Stimulated activated naive CD4-positive, alpha-beta T cell treated with Interleukin-2 at 50 U/mL for 16 hours (primary cell): ENCODE results near the gene ARRDC3.

Experiments used
- DNase-seq: peaks from one replicate; lab custom pipeline; 2025; lab: John Stamatoyannopoulos, UW

ARRDC3 gene

DNA sequence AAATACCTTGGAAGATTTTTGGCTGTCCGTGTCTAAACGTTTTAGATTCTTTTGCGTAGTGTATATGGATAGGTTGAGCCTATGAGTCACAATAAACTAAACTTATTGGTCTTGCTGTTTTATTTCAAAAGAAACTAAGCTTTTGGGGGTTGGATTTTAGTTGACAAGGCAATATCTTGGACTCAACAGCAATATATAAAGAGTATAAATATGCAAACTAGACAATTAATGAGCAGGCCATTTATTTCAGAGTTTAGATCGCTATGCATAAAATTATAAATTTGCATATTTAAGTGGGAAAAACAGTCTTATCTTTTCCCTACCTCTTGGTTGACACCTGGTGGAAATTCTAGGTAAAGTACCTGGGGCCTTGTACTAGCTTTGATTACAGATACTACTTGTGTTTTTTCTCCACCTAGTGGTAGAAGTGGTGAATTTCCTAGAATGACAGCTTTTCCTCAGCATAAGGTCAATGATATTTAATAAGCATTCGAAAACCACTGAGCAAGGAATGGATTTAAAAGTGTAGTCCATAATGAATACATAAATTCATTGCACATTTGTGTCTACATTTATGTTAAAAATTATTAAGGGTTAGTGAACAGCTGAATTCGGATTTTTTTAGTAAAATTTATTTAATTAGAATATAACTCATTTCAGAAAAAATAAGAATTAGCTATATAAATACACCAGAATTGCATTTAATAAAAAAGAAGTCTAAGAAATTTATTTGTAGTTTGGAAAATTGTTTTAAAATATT lies 1.7 kb upstream of the ARRDC3 start:
- DNase-seq = no peak

DNA sequence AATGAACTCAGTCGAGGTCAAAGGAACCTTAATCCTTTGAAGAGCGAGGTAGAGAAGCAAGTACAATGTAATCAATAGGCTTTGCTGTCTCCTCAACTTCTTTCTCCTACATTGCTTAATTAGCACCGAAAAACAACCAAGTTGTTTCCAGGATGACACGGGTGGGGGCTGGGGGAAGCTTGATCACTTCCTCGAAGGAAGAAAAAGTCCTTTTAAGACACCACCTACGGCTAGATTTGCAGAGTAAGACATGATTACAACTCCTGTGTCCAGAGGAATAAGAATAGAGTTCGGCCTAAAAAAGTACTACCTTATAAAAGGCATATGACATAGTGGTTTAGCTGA lies 811 bp upstream of the ARRDC3 start:
- no peak for DNase-seq

DNA sequence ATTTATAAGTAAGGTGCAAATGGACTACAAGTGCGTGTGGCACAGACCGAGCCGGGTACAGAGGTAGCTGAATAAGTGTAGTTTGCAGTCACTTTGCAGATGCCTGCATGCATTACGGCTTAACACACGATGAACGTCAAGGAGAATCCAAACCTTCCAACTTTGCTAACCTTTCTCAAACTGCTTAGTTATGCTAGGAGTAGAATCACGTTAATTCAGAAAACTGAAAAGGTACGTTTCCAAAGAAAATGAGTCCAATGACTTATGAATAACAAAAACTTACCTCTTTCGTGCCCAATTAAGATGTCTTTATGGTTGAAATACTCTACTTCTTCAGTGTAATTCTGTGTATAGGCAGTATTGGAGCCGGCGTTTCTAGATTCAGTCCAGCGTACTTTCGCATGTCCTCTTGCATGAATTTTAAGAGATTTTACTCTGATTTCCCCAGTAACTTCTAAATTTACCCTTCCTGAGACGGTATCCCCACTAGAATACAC lies 539 bp downstream of the ARRDC3 start:
- peak; percentile 1 for DNase-seq

DNA sequence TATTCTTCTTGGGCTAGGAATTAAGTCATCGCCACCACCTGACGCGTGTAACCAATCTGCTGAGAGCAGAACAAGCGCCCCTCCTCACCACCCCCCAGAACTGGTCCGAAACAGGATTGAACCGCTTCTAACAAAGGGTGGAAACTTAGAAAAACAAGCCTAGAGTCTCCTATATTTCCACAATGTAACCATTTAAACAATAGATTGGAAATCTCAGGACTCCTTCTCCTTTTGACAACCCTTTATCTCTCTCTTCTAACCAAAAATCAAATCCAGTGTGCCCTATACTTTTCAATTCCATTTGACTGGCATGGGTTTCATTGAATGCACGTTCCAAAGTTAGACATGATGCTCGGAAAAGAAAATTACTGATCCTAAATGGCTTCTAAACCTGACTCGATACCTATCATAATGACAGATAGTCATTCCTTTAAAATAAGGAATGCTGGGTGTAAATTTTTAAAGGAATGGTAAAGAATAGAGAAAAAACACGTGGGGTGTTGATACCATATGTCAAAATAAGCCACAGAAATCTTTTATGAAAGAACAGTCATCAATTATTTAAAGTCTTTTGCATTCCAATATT lies 1.2 kb downstream of the ARRDC3 start:
- DNase-seq = peak; percentile 73

DNA sequence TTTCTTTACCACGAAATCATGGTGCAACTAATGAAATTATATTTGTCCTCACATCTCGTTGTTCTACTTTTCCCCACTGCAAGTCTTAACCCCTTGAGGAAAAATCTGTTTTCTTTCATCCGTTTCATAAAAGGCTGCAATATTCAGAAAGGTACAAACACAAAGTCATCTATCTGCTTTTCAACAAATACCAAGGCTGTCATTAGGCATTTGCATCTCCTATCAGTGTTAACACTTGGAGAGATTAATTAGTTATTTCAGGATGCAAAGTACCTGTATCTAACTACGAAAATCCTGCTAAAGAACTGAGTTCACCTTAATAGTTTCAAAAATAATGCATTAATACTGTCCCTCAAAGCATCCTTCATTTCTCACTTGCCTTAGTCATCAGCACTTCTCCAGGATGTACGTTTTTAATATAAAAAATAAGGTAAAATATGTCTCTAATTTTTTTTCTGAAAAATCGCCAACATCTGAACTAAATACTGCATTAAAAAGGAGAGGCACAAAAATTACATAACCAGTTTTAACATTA lies 1.8 kb downstream of the ARRDC3 start:
- no peak for DNase-seq

DNA sequence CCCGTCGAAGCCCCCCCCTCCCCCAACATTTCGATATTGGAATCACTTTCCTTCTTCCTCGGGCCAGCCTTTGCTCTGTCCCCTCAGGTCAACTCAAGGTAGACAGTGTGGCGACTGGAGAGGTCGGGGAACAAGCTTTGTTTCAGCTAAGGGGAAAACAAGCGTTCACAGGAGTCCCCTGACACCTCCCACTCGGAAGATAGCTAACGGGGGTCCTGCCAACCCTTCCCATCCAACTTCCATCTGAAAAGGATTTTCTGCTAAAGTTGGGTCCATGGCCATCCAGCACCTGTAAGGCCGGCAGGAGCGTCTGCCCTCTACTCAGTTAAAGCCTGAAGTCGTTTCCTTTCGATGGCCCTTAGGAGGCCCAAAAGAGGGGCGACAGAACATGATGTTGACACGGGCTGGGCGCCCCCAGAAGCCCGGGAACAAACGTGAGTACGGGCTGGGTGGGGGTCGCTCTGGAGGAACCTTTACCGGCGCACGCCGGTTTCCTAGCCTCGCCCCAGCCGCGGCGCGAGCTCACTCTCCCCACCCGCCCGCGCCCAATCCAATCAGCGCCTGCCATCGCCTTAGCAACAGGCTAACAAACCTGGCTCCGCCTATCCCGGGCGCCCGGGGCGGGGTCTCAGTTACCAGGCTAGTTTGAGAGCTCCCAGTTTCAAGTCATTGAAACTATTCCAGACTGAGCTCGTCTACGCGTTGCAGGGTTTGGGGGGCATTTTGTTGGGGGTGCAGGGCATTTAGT lies 2.5 kb downstream of the ARRDC3 start:
- DNase-seq = peak; percentile 95

DNA sequence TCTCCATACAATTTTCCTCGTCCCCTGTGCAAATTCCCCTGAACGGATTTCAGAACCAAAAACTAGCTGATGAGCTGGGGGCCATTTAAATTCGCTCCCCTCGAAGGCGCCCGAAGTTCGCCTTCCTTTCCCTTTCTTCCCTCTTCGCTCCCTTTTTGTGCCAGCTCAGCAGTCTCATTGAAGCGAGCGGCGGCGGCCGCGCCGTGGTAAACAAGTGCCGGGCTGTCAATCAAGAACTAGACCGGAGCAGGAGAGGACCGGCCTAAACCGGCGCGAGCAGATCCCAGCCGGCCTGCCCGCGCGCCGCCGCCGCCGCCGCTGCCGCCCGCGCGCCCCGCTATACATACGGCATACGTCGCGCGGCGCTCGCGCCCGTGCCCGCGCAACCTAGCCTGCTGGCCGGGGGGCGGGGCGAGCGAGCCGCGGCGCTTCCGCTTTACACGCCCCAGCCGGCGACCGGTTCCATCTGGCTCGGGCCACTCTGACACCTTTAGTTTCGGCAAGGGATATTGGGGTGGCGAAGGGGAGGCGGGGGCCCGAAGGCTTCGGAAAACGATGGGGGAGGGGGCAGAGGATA lies 3.1 kb downstream of the ARRDC3 start:
- DNase-seq = peak; percentile 91

DNA sequence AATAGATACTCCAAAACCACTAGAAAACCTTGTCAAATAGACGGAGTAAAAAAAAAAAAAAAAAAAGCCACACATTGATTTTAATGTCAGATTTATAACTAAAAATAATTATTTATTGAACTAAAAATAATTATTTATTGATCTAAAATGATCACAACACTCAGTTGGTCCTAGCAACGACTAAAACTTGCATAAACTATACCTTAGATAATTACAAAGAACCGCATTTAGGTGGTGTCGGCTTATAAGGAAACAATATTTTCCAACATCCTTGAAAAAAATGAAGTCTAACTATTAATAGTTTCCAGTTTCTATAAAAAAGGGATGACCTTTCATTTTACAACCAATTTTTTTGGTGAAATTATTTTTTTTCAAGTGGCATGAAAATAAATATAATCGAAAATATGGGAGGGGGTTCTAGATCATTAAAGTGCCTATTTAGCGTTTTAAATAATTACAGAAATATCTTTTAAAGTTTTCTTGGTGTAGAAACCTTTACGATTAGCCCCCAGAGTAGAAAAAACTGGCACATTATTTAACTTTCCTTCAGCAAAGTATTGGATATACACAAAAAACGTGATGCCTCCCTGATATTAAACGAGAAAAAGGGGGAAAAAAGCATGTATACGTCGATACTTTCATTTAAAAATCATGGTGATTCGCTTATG lies 3.7 kb downstream of the ARRDC3 start:
- DNase-seq = no peak

DNA sequence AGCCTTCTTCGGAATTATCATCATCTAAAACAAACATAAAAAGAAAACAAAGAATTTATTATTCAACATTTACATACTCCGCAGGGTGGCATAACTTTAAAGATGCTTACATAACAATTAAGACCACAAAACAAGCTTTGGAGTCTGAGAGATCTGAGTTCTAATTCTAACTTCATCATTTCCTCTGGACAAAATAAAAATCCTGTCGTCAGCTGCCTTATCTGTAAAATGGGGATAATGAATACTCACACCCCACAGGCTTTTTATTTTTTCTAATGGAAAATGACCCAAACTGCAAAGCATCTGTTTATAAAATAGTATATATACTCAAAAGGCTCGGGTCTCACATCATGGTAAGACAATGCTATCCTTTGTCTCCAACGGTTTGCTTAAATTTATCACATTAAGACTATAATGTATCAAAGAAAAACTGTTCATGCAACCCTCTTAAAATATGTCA lies 4.3 kb downstream of the ARRDC3 start:
- DNase-seq = no peak

DNA sequence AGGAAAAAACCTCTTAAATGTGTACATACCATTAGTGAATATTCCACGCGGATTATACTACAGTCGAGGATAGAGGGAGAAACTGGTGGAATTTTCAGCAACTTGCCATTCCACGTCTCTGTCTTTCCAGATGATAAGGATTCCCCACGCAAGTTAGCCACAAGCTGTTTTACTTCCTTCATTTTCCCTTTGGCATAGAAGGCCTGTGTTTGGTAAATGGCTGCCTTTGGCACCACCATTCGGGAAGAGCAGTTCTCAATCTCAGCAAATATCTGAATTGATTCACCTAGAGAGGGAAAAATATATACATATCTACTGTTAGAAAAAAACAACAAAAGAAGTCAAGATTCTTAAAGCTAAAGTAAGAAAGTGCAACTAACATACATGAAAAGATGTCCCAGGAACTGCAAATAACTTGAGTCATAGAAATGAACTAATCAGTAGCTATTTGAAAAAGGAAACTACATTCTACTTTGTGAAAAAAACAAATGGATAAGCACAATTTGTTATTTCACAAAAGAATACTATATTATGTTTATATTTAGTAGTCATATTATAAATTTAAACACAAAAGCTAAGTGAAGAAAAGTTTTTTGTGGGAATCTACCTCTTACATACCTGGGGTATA lies 8.1 kb downstream of the ARRDC3 start:
- DNase-seq = no peak

DNA sequence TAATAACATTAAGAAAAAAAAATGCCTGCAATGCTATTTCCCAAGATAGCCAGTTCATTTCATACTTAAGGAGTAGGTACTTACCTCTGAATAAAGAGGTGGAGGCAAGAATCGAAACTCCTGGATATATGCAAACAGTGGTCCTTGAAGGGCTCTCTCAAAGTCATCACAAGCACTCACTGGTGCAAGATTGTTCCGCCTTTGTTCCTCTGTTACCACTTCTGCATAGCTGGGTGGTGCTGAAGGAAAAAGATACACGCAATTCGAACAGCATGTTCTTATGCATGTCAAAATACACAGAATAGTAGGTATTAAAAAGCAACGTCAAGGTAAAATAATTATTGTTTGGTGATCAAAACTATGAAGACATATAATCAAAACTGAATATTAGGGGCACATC lies 9.5 kb downstream of the ARRDC3 start:
- DNase-seq = no peak

DNA sequence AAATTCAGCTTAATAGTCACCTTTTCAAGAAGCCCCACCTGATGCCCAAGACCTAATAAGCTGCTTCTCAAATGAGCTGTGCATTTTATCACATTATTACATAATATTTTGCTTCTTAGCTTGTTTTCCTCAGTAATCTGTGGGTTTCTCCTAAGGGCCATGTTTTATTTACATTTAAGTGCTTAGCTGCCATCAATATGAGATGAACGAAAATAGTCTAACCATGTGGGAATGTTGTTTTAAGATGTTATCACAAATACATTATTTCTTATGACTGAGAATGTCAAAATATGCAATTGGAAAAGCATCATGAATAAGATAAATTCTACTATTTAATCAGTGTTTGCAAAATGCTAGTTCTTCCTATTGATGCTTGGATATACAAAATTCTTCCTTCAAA lies 10.1 kb downstream of the ARRDC3 start:
- no peak for DNase-seq

DNA sequence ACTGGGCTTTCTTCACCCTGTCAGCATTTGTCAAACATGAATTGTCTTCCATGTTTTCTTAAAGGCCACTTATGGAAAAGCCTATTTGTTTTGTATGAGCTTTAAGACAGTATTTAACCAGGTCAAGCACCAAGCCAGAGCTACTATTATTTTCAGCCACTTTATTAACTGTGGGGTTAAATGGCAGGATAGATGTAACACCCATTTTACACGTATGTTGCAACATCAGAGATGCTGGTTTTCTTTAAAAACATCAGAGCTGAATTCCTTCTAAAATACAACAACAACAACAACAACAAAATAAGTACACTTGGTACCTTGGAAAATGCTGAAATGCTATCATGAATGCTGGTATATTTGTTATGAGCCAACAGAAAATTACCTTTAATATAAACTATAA lies 13.6 kb downstream of the ARRDC3 start:
- no peak for DNase-seq

DNA sequence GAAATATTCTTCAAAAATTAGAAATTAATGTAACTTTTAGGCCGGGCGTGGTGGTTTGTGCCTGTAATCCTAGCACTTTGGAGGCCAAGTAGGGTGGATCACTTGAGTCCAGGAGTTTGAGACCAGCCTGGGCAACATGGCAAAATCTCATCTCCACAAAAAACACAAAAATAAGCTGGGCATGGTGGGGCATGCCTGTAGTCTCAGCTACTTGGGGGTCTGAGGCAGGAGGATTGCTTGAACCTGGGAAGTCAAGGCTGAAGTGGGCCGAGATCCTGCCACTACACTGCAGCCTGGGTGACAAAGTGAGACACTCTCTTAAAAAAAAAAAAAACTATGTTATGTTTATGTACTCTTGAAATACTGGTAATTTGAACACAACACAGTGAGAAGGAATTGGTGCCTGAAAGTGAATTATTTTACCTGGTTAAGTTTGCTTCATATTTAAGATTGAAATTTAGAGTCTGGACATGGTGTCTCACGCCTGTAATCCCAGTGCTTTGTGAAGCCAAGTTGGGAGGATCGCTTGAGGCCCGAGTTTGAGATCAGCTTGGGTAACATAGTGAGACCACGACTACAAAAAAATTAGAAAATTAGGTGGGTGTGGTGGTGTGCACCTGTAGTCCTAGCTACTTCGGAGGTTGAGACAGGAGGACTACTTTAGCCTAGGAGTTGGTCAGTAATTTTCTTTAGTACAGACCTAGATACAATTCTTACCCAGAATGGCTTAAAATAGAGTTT lies 15.0 kb downstream of the ARRDC3 start:
- no peak for DNase-seq

DNA sequence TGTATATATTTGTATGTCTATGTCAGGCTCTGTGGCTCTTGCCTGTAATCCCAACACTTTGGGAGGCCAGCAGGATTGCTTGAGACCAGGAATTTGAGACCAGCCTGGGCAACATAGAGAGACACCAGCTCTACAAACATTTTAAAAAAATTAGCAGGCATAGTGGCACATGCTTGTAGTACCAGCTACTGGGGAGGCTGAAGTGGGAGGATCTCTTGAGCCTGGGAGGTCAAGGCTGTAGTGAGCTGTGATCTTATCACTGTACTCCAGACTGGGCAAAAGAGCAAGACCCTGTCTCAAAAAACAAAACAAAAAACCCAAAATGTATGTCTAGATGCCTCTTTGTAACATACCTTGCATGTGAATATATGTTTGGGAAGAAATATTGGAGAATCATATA lies 15.8 kb downstream of the ARRDC3 start:
- DNase-seq = no peak

DNA sequence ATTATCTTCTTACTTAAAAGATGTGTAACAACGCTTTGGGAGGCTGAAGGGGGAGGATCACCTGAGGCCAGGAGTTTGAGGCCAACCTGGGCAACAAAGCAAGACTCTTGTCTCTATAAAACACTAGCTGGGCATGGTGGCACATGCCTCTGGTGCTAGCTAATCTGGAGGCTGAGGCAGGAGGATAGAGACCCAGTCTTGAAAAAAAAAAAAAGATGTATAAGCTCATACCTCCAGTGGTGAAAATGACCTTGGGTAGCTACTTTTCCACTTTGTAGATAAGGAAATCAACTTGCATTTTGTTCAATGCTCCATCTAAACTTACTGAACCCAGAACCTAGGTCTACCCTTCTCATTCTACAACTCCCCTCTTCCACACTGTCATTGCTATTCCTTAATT lies 16.6 kb downstream of the ARRDC3 start:
- no peak for DNase-seq

DNA sequence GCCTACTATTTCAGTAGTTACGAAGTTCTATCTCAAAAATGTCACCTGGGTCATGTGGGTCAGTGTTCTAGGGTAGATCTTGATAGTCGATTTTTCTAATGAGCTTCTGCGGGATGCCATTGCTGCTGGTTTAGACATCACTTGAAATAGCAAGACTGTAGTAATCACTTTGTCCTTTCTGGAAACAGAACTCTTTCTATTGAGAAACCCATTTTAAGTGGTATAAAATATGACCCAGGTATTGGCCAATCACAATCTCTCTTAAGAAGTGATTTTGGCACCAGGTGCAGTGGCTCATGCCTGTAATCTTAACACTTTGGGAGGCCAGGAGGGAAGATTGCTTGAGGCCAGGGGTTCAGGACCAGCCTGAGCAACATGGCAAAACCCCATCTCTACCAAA lies 17.6 kb downstream of the ARRDC3 start:
- DNase-seq = no peak

DNA sequence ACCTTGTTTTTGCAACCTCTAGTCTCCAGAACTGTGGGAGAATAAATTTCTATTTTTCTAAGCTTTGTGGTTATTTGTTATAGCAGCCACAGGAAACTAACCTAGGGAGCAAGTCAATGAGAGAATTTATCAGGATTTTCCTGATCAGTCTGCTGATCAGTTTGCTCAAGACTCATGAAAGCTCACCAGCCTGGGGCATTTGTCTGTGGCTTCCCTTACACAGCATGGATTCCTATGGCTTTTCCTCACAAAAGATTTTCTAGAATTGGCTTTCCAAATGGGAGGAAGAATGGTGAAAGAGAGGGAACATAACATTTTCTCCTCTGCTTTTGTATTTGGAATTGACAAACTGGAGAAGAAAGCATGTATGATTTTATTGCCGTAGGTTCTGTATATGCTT lies 20.2 kb downstream of the ARRDC3 start:
- DNase-seq = no peak

DNA sequence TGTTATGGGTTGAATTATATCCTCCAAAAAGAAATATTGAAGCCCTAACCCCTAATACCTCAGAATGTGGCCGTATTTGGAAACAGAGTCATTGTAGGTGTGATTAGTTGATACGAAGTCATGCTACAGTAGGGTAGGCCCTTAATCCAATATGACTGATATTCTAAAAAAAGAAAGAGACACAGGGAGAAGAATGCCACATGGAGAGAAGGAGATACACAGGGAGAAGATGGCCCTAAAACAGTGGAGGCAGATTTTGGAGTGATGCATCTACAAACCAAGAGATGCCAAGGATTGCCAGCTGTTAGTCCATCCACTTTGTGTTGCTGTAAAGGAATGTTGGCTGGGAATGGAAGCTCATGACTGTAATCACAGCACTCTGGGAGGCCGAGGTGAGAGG lies 21.3 kb downstream of the ARRDC3 start:
- no peak for DNase-seq

DNA sequence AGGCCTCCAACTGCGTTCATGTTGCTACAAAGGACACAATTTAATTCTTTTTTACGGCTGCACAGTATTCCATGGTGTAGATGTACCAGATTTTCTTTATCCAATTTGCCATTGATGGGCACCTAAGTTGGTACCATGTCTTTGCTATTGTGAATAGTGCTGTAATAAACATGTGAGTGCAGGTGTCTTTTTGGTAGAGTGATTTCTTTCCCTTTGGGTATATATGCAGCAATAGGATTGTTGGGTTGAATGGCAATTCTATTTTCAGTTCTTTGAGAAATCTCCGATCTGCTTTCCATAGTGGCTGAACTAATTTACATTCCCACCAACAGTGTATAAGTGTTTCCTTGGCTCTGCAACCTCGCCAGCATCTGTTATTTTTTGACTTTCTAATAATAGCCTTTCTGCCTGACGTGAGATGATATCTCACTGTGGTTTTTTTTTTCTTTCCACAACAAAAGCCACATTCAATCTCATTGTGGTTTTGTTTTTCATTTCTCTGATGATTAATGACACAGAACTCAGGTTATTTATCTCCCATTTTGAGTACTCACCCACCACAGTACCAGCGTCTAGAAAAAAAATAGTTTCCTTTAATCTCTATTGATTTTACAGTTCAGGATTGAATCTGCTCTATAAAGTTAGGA lies 21.9 kb downstream of the ARRDC3 start:
- DNase-seq = peak; percentile 2
